Esophagus muscularis mucosa (tissue), 4 donors: Measurements from ENCODE around the gene IFNA6. TPM values are rescaled to one million over a fixed set of nuclear protein-coding genes. Genes with fewer than 3 reads are reported as not detected.
"Not testable (repeated sequence)": the region's sequence is repeated elsewhere in the genome, so short reads cannot be mapped to it uniquely, and the experiment has no call there.

Source experiments
- DNase-seq: peaks from one replicate; pipeline ENCODE4 v3.0.0-alpha.2; 2017; ENCODE audit errors: extremely low spot score
- H3K27ac ChIP-seq, 4 donors: fragments of 200-600 bp; sonication (generic); replicated peaks in 1 of 4; 1 replicate in 3 of 4; 2 replicates in 1 of 4; pipeline ENCODE4 v1.5.1; 2016 to 2019; ENCODE audit warnings: mild to moderate bottlenecking in 1 of 4
- H3K27me3 ChIP-seq, 4 donors: fragments of 200-600 bp; sonication (generic); one replicate each; pipeline versions ENCODE4 v1.5.1 to v1.6.0; 2016 to 2019
- H3K36me3 ChIP-seq, 4 donors: fragments of 200-600 bp; sonication (generic); one replicate each; pipeline ENCODE4 v1.5.1; 2016 to 2019
- H3K4me1 ChIP-seq, 4 donors: fragments of 200-600 bp; sonication (generic); one replicate each; pipeline ENCODE4 v1.5.1; 2016 to 2019
- H3K4me3 ChIP-seq, 4 donors: fragments of 200-600 bp; sonication (generic); 1 replicate in 2 of 4; 2 replicates in 2 of 4; pipeline ENCODE4 v1.5.1; 2016 to 2019; ENCODE audit warnings: mild to moderate bottlenecking in 4 of 4, moderate library complexity in 1 of 4
- H3K9me3 ChIP-seq, 4 donors: fragments of 200-600 bp; sonication (generic); 1 replicate in 3 of 4; 2 replicates in 1 of 4; pipeline ENCODE4 v1.5.1; 2016 to 2019
- EP300 ChIP-seq: sonication (generic); formaldehyde crosslinking; IDR thresholded peaks from one replicate; pipeline ENCODE4 v1.6.1; 2017; ENCODE audit warnings: antibody characterized with exemption
- POLR2A ChIP-seq: fragments of 450-650 bp; IDR thresholded peaks from one replicate; pipeline ENCODE4 v1.6.1; 2017; ENCODE audit warnings: antibody characterized with exemption, moderate library complexity, mild to moderate bottlenecking, low read depth
- POLR2AphosphoS5 ChIP-seq, 2 donors: sonication (generic); formaldehyde crosslinking; IDR thresholded peaks; one replicate each; pipeline ENCODE4 v1.6.1; 2017; ENCODE audit warnings: antibody characterized with exemption in 2 of 2
- WGBS: methylation state at CpG from one replicate; pipeline ENCODE4 v1.1.5; 2018; 5-methylcytosine and 5-hydroxymethylcytosine counted together
- intact Hi-C: fragments of 100-400 bp; cut with DNase I; formaldehyde crosslinking; loops from one replicate; pipeline ENCODE4 v1.15.1; 2023
- total RNA-seq, 4 donors: library from RNA; depleted of rRNA; stranded (reverse); fragments of >200 nt; gene quantifications; one replicate each; pipeline versions ENCODE4 v1.1.0 to v1.2.1, GENCODE V29; 2016
- TF ChIP-seq, protein P1 (sequence below), 3 experiments: fragments of 200-600 bp in 2 of 3; fragments of 450-650 bp in 1 of 3; sonication (generic) in 2 of 3; IDR thresholded peaks; one replicate each; pipeline ENCODE4 v1.5.1; 2017 to 2019; ENCODE audit warnings: antibody characterized with exemption in 3 of 3, mild to moderate bottlenecking in 2 of 3, moderate library complexity in 1 of 3

The IFNA6 gene
- total RNA-seq, 4 donors from 2014 or later, result not detected

DNA sequence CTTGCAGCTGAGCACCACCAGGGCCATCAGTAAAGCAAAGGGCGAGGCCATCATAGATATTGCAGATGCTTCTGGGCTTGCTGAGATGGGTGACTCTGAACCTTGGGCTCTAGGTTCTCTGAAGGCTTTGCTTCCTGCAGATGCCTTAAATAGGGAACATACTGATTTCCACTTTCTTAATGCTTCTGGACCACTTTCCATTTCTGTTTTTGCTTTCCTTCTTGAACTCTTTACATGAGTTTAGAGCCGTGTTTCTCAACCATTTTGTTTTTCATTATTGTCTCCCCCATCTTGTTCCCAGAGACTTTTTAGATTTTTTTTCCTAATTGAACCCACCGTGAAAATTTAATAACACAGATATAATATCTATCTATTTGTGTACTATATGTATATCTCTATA is 17.3 kb upstream of the IFNA6 start, which contains the start of gene IFNA13:
Gene IFNA13 (minus strand): TSS at position 101 of the 400 bp plus-strand sequence. CDS start 47 bp downstream, at position 54.
- DNase-seq, result no peak
- Histone ChIP-seq H3K4me1 (no peaks in the 10 kb centered on the region), H3K4me3 (no peak within 1 kb of the TSS), H3K27ac (no peak within 1 kb of the TSS), H3K27me3 (peaks cover 0 to 9% (median 0%) of the 10 kb centered on the region in 4 donors), H3K9me3 (no peaks in the 10 kb centered on the region), H3K36me3 (no peaks in the 10 kb centered on the region)
- no peak for TF ChIP-seq POLR2AphosphoS5 (IDR thresholded peaks at IDR 0.05)
- TF ChIP-seq EP300, result no peak
- TF ChIP-seq POLR2A, result no peak
- TF ChIP-seq, protein P1, sequence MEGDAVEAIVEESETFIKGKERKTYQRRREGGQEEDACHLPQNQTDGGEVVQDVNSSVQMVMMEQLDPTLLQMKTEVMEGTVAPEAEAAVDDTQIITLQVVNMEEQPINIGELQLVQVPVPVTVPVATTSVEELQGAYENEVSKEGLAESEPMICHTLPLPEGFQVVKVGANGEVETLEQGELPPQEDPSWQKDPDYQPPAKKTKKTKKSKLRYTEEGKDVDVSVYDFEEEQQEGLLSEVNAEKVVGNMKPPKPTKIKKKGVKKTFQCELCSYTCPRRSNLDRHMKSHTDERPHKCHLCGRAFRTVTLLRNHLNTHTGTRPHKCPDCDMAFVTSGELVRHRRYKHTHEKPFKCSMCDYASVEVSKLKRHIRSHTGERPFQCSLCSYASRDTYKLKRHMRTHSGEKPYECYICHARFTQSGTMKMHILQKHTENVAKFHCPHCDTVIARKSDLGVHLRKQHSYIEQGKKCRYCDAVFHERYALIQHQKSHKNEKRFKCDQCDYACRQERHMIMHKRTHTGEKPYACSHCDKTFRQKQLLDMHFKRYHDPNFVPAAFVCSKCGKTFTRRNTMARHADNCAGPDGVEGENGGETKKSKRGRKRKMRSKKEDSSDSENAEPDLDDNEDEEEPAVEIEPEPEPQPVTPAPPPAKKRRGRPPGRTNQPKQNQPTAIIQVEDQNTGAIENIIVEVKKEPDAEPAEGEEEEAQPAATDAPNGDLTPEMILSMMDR (IDR thresholded peaks at IDR 0.05), result no peak
- intact Hi-C loops, result no loop called here
- WGBS, result 87% methylated on average over 3 of the region's 3 CpGs

DNA sequence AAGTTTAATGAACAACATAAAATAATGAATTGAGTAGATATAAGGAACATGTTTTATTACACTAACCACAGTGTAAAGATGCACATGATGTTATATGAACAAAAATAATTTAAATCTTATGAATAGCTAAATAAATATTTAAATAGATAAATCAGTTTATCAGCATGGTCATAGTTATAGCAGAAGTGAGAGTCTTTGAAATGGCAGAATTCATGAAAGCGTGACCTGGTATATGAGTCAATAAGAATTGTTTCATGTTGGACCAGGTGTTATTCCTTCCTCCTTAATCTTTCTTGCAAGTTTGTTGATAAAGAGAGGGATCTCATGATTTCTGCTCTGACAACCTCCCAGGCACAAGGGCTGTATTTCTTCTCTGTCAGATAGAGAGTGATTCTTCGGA is 16.5 kb upstream of the IFNA6 start:
- intact Hi-C loops, result not testable (repeated sequence)
- 91% methylated on average over 1 of the region's 2 CpGs for WGBS

DNA sequence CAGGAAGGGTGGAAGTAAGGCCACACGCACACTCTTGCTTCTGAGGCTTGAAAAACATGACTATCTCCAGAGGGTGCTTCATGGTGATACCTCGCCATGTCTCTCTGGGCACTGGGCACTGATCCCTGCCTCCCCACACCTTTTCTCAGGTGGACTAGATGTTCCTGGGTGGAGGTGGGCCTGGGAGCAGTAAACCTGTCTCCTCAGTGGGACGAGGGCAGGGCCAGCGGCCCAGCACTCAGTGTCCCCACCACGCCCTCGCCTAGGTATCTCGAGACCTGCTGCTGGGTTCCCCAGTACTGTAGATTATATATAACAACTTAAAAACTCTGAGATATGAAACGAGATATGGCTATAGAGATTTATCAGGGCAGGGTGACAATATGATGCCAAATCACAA is 11.6 kb upstream of the IFNA6 start:
- no peak for TF ChIP-seq POLR2AphosphoS5 (IDR thresholded peaks at IDR 0.05)
- TF ChIP-seq POLR2A, result no peak
- no peak for TF ChIP-seq EP300
- TF ChIP-seq, protein P1 (IDR thresholded peaks at IDR 0.05), result no peak
- Histone ChIP-seq H3K27me3 (peaks cover 0 to 6% (median 0%) of the 10 kb centered on the region in 4 donors), H3K27ac (no peak overlapping the region), H3K9me3 (no peaks in the 10 kb centered on the region), H3K4me3 (no peak overlapping the region), H3K36me3 (no peaks in the 10 kb centered on the region), H3K4me1 (no peaks in the 10 kb centered on the region)
- 88% methylated on average over 6 of the region's 8 CpGs for WGBS
- no peak for DNase-seq
- intact Hi-C loops, result no loop called here

More for the DNA sequence above, 16.5 kb upstream of the IFNA6 start:
- not testable (repeated sequence) for H3K4me3 ChIP-seq, H3K9me3 ChIP-seq, H3K27ac ChIP-seq, H3K4me1 ChIP-seq, DNase-seq, H3K27me3 ChIP-seq, H3K36me3 ChIP-seq

- DNase-seq, result no peak
- WGBS, result 47% methylated on average over 7 of the region's 7 CpGs
- Histone ChIP-seq H3K36me3 (no peaks in the 10 kb centered on the region), H3K4me1 (no peaks in the 10 kb centered on the region), H3K27ac (no peak overlapping the region), H3K4me3 (no peak overlapping the region), H3K27me3 (no peaks in the 10 kb centered on the region), H3K9me3 (no peaks in the 10 kb centered on the region)
- intact Hi-C loops, result no loop called here
- TF ChIP-seq POLR2AphosphoS5 (IDR thresholded peaks at IDR 0.05), result no peak
- no peak for TF ChIP-seq EP300
- TF ChIP-seq, protein P1 (IDR thresholded peaks at IDR 0.05), result no peak
- TF ChIP-seq POLR2A, result no peak
These were observed 7.1 kb upstream of the IFNA6 start for GRCh38 chr9:21357479-21358460.

GRCh38 chr9:21348430-21348970 is 2.2 kb downstream of the IFNA6 start:
- H3K4me1 ChIP-seq, result no peaks in the 10 kb centered on the region
- intact Hi-C loops, result no loop called here
- TF ChIP-seq POLR2AphosphoS5 (IDR thresholded peaks at IDR 0.05), result no peak
- no peak for TF ChIP-seq EP300
- TF ChIP-seq, protein P1 (IDR thresholded peaks at IDR 0.05), result no peak
- TF ChIP-seq POLR2A, result no peak
- no peaks in the 10 kb centered on the region for H3K36me3 ChIP-seq
- H3K9me3 ChIP-seq, result no peaks in the 10 kb centered on the region
- 70% methylated on average over 3 of the region's 3 CpGs for WGBS
- H3K4me3 ChIP-seq, result no peak overlapping the region
- peaks cover 0 to 5% (median 2%) of the 10 kb centered on the region in 4 donors for H3K27me3 ChIP-seq
- no peak overlapping the region for H3K27ac ChIP-seq
- no peak for DNase-seq
